ENCODE measurements around the gene CCDC9B. TPM values are rescaled to one million over a fixed set of nuclear protein-coding genes. Genes with fewer than 3 reads are reported as not detected.

Gene CCDC9B
- total RNA-seq, 1 donor from 2014 or later: 21.6 TPM

GRCh38 chr15:40358471-40359353 lies 18.0 kb upstream of the CCDC9B start:
- Mint-ChIP-seq H3K4me3 (ENCODE audit: unreplicated experiment) (peak overlapping the region; percentile 65), H3K4me1 (ENCODE audit: unreplicated experiment) (peaks cover 29% of the 10 kb centered on the region), H3K27ac (ENCODE audit: unreplicated experiment) (no peak overlapping the region), H3K36me3 (ENCODE audit: unreplicated experiment) (no peaks in the 10 kb centered on the region), H3K9me3 (ENCODE audit: unreplicated experiment) (no peaks in the 10 kb centered on the region), H3K27me3 (ENCODE audit: unreplicated experiment) (peaks cover 6% of the 10 kb centered on the region)
- no peak for DNase-seq (ENCODE audit: extremely low spot score, unreplicated experiment)
- TF ChIP-seq, protein P1, sequence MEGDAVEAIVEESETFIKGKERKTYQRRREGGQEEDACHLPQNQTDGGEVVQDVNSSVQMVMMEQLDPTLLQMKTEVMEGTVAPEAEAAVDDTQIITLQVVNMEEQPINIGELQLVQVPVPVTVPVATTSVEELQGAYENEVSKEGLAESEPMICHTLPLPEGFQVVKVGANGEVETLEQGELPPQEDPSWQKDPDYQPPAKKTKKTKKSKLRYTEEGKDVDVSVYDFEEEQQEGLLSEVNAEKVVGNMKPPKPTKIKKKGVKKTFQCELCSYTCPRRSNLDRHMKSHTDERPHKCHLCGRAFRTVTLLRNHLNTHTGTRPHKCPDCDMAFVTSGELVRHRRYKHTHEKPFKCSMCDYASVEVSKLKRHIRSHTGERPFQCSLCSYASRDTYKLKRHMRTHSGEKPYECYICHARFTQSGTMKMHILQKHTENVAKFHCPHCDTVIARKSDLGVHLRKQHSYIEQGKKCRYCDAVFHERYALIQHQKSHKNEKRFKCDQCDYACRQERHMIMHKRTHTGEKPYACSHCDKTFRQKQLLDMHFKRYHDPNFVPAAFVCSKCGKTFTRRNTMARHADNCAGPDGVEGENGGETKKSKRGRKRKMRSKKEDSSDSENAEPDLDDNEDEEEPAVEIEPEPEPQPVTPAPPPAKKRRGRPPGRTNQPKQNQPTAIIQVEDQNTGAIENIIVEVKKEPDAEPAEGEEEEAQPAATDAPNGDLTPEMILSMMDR (IDR thresholded peaks at IDR 0.05): no peak

DNA sequence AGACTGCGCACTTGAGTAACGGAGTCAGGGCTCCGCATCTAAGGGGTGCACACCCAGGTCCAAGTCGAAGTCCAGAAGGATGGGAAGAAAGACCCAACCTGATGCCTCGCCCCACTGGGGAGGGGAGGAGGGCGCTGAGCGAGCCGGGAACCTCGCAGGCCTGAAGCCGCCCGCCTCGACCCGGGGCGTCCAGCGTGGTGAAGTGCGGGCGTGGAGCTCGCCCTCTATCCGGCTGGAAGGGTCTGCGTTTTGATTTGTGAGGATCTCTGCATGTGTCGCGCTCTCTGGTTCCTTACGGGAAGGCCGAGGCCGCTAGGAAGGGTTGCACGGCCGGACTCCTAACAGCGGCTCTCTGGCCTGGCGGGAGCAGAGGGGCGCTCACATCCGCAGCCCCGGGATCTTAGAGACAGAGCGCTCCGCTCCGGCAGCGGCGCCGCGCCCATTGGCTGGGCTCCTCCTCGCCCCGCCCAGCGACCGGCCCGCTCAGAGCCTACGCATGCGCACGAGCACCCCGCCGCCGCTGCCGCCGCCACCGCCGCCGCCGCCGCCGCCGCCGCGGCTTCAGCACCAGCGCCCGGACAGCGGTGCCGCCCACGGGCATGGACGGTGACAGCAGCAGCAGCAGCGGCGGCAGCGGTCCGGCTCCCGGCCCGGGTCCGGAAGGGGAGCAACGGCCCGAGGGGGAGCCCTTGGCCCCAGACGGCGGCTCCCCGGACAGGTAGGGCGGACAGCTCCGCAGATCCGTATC lies 17.2 kb upstream of the CCDC9B start, which contains the start of gene DISP2:
DISP2 (plus strand) TSS at position 497 of the 748 bp plus-strand sequence; CDS start at position 600, 103 bp downstream.
- TF ChIP-seq, protein P1 (IDR thresholded peaks at IDR 0.05): no peak
- no peak within 1 kb of the TSS for H3K27ac Mint-ChIP-seq (ENCODE audit: unreplicated experiment)
- no peaks in the 10 kb centered on the region for H3K36me3 Mint-ChIP-seq (ENCODE audit: unreplicated experiment)
- peak; percentile 97 for DNase-seq (ENCODE audit: extremely low spot score, unreplicated experiment)
- peak within 1 kb of the TSS; percentile 69 for H3K4me3 Mint-ChIP-seq (ENCODE audit: unreplicated experiment)
- H3K27me3 Mint-ChIP-seq (ENCODE audit: unreplicated experiment): peaks cover 6% of the 10 kb centered on the region
- no peaks in the 10 kb centered on the region for H3K9me3 Mint-ChIP-seq (ENCODE audit: unreplicated experiment)
- peaks cover 34% of the 10 kb centered on the region for H3K4me1 Mint-ChIP-seq (ENCODE audit: unreplicated experiment)

GRCh38 chr15:40357246-40357645 lies 16.5 kb upstream of the CCDC9B start:
- Mint-ChIP-seq H3K36me3 (ENCODE audit: unreplicated experiment) (no peaks in the 10 kb centered on the region), H3K4me3 (ENCODE audit: unreplicated experiment) (peak overlapping the region; percentile 69), H3K27me3 (ENCODE audit: unreplicated experiment) (peaks cover 6% of the 10 kb centered on the region), H3K27ac (ENCODE audit: unreplicated experiment) (no peak overlapping the region), H3K4me1 (ENCODE audit: unreplicated experiment) (peaks cover 34% of the 10 kb centered on the region), H3K9me3 (ENCODE audit: unreplicated experiment) (no peaks in the 10 kb centered on the region)
- DNase-seq (ENCODE audit: extremely low spot score, unreplicated experiment): no peak
- TF ChIP-seq, protein P1 (IDR thresholded peaks at IDR 0.05): no peak

DNA sequence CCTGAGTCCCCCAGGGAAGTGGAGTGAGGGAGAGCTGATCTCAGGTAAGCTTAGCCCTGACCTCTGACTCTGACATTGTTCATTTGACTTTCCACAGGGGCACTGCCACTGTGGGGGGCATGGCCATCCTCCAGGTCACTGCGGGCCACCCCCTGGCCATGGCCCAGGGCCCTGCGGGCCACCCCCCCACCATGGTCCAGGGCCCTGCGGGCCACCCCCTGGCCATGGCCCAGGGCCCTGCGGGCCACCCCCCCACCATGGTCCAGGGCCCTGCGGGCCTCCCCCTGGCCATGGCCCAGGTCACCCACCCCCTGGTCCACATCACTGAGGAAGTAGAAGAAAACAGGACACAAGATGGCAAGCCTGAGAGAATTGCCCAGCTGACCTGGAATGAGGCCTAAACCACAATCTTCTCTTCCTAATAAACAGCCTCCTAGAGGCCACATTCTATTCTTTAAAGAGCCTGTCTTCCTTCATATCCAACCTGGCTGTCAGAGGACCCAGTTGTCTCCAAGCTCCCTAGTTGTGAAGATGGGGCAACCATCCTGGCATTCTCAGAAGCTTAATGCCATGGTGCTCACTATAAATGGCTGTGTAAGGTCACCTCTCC lies 15.3 kb upstream of the CCDC9B start:
- Mint-ChIP-seq H3K27me3 (ENCODE audit: unreplicated experiment) (peaks cover 6% of the 10 kb centered on the region), H3K27ac (ENCODE audit: unreplicated experiment) (no peak overlapping the region), H3K4me1 (ENCODE audit: unreplicated experiment) (peaks cover 34% of the 10 kb centered on the region), H3K4me3 (ENCODE audit: unreplicated experiment) (no peak overlapping the region), H3K9me3 (ENCODE audit: unreplicated experiment) (no peaks in the 10 kb centered on the region), H3K36me3 (ENCODE audit: unreplicated experiment) (no peaks in the 10 kb centered on the region)
- TF ChIP-seq, protein P1 (IDR thresholded peaks at IDR 0.05): no peak
- no peak for DNase-seq (ENCODE audit: extremely low spot score, unreplicated experiment)

Data from osteocyte (in vitro differentiated cells).